Prostate gland (tissue), 2 donors: ENCODE data around the gene TNFRSF4.

ENCODE experiments used
- CTCF ChIP-seq, 4 experiments: fragments of 200-600 bp in 2 of 4; fragments of 450-650 bp in 2 of 4; sonication (generic) in 2 of 4; IDR thresholded peaks; 1 replicate in 3 of 4; 2 replicates in 1 of 4; pipeline ENCODE4 v1.5.1; 2016 to 2019; ENCODE audit warnings: antibody characterized with exemption in 4 of 4, mild to moderate bottlenecking in 2 of 4, moderate library complexity in 2 of 4
- POLR2A ChIP-seq: fragments of 450-650 bp; IDR thresholded peaks from one replicate; pipeline ENCODE4 v1.6.1; 2016; ENCODE audit warnings: antibody characterized with exemption, mild to moderate bottlenecking
- POLR2AphosphoS5 ChIP-seq: sonication (generic); formaldehyde crosslinking; IDR thresholded peaks from one replicate; pipeline ENCODE4 v1.6.1; 2017; ENCODE audit warnings: antibody characterized with exemption

DNA sequence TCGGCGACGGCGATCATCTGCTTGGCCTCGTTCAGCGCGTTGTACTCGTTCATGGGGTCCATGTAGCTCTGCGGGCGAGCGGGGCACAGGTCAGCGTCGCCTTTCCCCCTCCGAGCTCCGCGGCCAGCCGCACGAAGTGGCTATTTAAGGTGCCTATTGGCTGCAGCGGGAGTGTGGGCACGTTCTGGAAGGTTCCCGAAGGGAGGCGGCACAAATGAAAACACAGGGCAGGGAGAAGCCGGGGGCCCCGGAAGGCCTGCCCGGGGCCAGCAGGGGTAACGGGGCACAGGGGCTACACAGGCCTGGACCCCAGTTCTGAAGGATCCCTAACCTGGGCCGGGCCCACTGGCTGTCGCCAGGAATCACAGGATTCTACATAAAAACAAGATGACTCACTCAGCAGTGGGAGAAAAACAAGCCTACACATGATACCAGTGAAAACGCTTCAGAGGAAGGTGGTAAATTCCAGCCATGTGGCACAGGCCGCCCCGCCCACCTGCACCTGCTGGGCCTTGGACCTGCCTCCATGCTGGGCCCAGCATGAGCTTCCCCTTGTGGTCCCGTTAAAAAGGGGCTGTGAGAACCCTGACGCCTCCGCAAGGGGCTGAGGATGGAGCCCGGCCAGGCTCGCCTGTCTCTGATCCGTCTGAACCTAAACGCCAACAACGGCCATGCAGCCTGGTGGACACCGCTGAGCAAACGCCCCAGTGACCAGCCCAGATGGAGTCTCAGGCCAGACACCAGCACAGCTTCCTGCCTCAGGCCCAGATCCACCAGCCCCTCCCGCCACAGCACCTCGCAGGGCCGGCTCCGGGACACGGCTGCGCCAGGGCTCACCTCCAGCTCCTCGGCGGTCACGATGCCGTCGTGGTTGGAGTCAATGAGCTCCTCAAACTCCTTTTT, 3.9 kb upstream of the TNFRSF4 start:
- TF ChIP-seq CTCF (IDR thresholded peaks at IDR 0.05) (no peak), POLR2A (no peak), POLR2AphosphoS5 (peak; percentile 49)
